HG03558 (cell line): ENCODE results near the gene AGPS.

ENCODE experiments used
- ATAC-seq: cut with Tn5 transposase; IDR thresholded peaks from one replicate; pipeline ENCODE4 v1.9.1; 2021; ENCODE audit warnings: moderate number of reproducible peaks; ENCODE audit not compliant: unreplicated experiment; ENCODE audit errors: extremely low read depth

AGPS gene

GRCh38 chr2:177383935-177384334, 8.6 kb upstream of the AGPS start:
- ATAC-seq = no peak

- ATAC-seq = no peak
These were observed 7.4 kb upstream of the AGPS start for GRCh38 chr2:177385151-177385550.

- ATAC-seq = no peak
These were observed 676 bp upstream of the AGPS start for GRCh38 chr2:177391822-177392372.

GRCh38 chr2:177393203-177393755, 706 bp downstream of the AGPS start:
- no peak for ATAC-seq

- ATAC-seq = no peak
These were observed 1.4 kb downstream of the AGPS start for GRCh38 chr2:177393824-177394593.

GRCh38 chr2:177394594-177394973, 2.0 kb downstream of the AGPS start:
- ATAC-seq = no peak

- no peak for ATAC-seq
These were observed 2.9 kb downstream of the AGPS start for GRCh38 chr2:177395351-177396065.

- ATAC-seq = no peak
These were observed 4.3 kb downstream of the AGPS start for GRCh38 chr2:177396703-177397460.

- ATAC-seq = no peak
These were observed 5.1 kb downstream of the AGPS start for GRCh38 chr2:177397481-177398289.

GRCh38 chr2:177398290-177398683, 5.7 kb downstream of the AGPS start:
- no peak for ATAC-seq

GRCh38 chr2:177398791-177399190, 6.2 kb downstream of the AGPS start:
- no peak for ATAC-seq

- ATAC-seq = no peak
These were observed 6.8 kb downstream of the AGPS start for GRCh38 chr2:177399376-177399775.

GRCh38 chr2:177400337-177400923, 7.9 kb downstream of the AGPS start:
- ATAC-seq = no peak

GRCh38 chr2:177402096-177402495, 9.5 kb downstream of the AGPS start:
- no peak for ATAC-seq

- no peak for ATAC-seq
These were observed 11.3 kb downstream of the AGPS start for GRCh38 chr2:177403838-177404237.

GRCh38 chr2:177404243-177404642, 11.7 kb downstream of the AGPS start:
- no peak for ATAC-seq

GRCh38 chr2:177405029-177405692, 12.6 kb downstream of the AGPS start:
- no peak for ATAC-seq

- no peak for ATAC-seq
These were observed 13.6 kb downstream of the AGPS start for GRCh38 chr2:177406182-177406581.

- ATAC-seq = no peak
These were observed 14.5 kb downstream of the AGPS start for GRCh38 chr2:177407031-177407430.
